GM21360 (cell line): ENCODE results near the gene NRSN1.
"Not testable (repeated sequence)": the region's sequence is repeated elsewhere in the genome, so short reads cannot be mapped to it uniquely, and the experiment has no call there.

Source experiments
- ATAC-seq: cut with Tn5 transposase; IDR thresholded peaks from one replicate; pipeline ENCODE4 v1.9.1; 2021; ENCODE audit warnings: mild to moderate bottlenecking, moderate library complexity; ENCODE audit not compliant: unreplicated experiment

The NRSN1 gene

DNA sequence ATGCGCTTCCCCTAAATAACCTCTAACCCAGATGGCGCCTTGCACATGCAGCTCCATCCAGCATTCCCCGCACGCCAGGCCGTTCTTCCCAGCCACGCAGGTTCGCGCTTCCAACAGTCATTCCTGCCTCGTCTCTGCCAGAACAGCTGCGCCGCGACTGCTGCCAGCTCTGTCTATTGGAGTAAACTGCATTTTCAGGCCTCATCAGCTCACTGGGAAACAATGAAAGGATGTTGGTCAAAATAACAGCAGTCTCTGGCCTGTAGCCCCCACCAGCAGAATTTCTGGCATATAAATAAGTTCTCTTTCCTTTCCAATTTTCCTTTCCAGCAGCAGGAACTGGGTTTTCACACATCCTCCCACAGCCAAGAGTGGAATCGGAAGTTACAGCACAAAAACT, 14.6 kb downstream of the NRSN1 start:
- no peak for ATAC-seq

GRCh38 chr6:24142733-24143132, 16.7 kb downstream of the NRSN1 start:
- ATAC-seq: not testable (repeated sequence)

GRCh38 chr6:24145690-24146131, 19.7 kb downstream of the NRSN1 start:
- no peak for ATAC-seq

DNA sequence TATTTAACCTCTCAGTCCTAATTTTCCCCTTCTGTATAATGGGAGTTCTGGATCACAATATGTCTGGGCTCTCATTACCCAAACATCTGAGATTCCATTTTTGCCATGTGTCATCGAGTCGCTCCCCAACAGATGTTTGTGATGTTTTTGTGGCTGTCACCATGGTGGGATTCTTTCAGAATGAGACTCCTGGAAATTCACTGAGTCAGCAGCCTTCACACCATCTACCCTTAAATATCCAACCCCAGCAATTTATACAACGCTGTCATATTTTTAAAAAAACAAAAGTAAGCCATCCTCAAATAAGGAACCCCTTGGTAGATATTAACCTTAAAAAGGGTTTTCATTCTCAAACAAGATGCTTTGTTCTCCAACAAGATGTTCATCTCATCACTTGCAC, 20.9 kb downstream of the NRSN1 start:
- ATAC-seq: no peak

DNA sequence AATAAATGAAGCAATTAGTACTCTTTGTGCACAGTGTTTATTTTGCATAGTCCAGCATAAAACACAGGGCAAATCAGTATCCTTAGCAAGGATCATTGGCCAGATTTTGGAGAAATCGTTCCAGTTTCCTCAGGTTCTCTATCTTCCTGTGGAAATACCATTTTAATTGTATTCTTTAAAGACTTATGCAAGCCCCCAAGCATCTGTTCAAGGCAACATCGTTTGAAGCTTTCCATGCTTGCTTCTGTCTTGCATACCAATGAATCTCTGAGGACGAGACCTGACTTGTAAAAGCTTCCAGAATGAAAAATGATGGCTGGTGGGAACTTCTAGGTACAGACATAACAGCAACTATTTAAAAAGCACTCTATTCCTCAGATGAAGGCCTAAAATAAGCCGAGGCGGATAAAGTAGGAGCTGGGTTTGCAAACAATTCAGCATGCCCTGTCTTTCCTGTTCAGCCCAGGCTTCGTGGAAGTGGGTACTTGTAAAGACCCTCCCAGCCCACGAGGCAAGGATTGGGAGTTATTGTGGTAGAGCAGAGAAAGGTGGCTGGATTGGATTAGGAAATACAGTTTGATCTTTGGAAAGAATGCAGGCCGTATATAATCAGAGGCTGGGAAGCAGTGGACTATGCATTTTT, 21.6 kb downstream of the NRSN1 start:
- ATAC-seq: no peak

DNA sequence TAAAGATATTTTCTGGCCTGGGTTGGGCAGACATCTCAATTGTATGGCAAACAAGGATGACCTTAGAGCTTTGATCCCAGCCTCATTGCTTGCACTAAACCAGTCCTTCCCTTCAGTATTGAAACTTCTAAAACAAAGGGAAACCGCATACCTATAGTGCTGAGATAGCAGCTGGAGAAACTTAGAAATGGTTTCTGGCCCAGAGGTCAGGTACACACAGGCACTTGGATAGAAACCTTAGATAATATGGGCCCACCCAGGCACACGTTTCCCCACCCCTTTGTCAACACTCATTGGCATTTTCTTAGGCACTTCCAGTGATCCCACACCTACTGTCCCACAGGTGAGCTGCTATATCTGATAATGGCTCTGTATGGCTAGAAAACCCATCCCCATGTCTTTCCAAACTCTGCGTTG, 22.1 kb downstream of the NRSN1 start:
- no peak for ATAC-seq

GRCh38 chr6:24148684-24149083, 22.7 kb downstream of the NRSN1 start:
- ATAC-seq: no peak

GRCh38 chr6:24149296-24149695, 23.3 kb downstream of the NRSN1 start:
- ATAC-seq: no peak

DNA sequence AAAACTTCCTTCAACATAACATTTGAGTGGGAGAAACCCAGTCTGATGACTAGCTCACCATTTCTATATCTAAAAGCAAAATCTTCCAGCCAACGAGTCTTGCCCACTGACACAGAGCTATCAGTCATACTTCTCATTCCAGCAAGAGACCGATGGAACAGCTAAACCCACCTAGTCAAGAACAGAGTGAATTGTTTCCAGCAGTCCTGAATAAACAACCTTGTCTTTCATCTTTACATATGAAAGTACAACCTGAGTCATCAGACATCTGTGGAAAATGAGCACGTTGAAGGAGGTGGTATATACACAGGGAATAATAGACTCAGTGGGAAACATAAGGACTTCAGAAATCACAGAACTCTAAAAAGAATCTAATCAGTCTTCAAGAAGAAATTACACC, 23.8 kb downstream of the NRSN1 start:
- no peak for ATAC-seq

DNA sequence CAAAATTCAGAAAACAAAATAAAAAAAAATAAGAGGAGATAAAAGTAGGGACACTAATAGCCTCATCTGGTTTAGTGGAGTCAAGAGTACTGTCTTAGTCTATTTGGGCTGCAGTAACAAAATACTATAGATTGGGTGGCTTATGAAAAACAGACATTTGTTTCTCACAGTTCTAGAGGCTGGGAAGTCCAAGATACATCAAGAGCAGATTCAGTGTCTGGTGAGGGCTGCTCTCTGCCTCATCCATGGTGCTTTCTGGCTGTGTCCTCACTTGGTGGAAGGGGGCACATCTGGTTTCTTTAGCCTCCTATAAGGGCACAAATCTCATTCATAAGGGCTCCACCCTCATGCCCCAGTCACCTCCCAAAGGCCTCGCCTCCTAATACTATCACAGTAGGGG, 26.0 kb downstream of the NRSN1 start:
- ATAC-seq: no peak

DNA sequence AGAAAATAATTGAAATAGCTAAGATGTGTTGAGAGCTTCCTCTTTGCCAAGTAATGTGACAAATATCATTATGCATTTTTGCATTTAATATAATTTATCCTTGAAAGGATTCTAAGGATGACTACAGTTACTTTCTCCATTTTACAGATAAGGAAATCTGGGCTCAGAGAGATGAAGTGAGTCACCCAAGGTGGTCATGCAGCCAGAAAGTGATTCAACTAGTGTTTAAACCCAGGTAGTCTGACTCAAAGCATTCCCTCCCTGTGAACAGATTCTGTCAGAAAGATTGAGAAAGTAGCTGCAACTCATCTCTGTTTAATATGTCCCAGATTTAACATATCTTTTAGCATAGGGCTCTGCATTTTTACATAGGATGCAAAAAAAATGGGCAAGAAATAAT, 28.1 kb downstream of the NRSN1 start:
- no peak for ATAC-seq

GRCh38 chr6:24157886-24158285, 31.9 kb downstream of the NRSN1 start:
- no peak for ATAC-seq

GRCh38 chr6:24183584-24183983, 57.6 kb downstream of the NRSN1 start:
- no peak for ATAC-seq

DNA sequence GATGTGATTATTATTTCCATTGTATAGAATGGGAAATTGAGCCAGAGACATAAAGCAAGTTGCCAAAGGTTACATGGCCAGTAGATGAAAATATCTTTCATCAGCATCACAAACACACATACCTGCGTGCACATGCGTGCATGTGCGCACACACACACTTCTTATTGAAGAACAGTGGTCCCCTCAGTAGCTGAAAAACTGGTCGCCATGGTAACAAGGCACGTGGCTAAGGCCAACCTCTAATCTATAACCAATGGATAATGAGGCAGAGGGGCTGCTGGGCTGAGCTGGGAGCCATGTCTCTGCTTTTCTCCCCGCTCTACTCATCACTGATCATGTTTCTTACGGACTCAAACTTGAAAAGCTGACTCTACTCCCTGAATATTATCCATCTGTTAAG, 60.3 kb downstream of the NRSN1 start:
- no peak for ATAC-seq

- ATAC-seq: no peak
Observed at GRCh38 chr6:24187965-24188577, 62.1 kb downstream of the NRSN1 start.

GRCh38 chr6:24188578-24189080, 62.6 kb downstream of the NRSN1 start:
- no peak for ATAC-seq

DNA sequence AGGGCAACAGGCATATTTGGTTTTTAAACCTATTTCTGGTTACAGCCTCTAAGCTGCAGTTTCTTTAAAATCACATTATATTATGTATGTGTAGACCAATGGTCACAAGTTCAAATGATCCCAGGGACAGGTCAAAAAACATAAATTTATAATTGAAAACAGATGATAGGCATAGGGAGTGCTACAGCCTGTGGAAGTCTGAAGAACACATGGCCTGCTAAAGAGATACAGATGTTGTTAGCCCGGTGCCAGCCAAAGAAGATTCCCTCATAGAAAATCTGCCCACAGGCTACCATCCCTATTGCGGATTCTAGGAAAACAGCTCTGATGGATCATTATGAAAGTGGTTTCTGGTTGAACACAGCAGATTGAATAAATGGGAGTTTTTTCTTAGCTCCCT, 65.3 kb downstream of the NRSN1 start:
- ATAC-seq: no peak

DNA sequence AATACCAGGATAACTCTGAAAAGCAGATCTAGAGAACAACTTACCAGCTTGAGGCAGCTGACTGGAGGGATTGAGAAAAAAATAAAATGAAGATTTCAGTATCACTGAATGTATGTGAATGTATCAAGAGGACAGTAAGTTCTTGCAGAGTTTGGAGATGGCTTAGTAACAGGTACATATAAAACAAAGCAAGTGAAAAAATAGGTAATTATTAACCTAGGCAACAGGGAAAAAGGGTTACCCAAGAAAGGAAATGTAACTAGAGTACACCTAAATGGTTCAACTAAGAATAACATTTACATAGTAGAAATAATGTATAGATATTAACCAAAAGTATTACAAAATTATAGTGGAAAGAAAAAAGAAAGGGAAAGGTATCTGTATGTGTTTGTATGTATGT, 67.3 kb downstream of the NRSN1 start:
- no peak for ATAC-seq

DNA sequence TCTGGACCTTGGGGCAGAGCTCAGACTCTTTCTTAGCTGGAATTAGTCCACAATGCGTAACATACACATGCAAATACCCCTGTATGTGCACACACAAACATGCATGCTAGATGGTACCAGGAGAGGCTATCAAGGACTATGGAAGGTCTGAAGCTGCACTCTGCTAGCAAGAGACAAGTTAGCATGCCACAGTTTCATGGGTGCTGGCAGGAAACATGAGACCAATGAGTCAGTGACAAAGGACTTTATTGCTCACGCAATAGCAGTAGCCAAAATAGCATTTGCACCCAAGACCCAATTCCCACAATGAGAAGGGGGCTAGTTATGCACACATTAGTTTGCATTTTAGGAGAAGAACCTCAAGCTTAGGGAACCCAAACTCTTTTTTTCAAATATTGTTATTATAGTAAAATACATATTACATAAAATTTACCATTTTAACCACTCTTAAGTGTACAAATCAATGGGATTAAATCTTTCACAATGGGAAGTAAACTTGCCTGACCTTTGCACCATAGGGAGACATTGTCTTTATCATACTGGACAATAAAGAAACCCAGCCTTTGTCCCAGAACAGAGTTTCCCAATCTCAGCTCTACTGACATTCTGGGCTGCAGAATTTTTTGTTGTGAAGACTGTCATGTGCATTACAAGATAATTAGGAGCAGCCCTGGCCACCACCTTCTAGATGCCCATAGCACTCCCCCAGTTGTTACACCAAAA, 69.1 kb downstream of the NRSN1 start:
- no peak for ATAC-seq

DNA sequence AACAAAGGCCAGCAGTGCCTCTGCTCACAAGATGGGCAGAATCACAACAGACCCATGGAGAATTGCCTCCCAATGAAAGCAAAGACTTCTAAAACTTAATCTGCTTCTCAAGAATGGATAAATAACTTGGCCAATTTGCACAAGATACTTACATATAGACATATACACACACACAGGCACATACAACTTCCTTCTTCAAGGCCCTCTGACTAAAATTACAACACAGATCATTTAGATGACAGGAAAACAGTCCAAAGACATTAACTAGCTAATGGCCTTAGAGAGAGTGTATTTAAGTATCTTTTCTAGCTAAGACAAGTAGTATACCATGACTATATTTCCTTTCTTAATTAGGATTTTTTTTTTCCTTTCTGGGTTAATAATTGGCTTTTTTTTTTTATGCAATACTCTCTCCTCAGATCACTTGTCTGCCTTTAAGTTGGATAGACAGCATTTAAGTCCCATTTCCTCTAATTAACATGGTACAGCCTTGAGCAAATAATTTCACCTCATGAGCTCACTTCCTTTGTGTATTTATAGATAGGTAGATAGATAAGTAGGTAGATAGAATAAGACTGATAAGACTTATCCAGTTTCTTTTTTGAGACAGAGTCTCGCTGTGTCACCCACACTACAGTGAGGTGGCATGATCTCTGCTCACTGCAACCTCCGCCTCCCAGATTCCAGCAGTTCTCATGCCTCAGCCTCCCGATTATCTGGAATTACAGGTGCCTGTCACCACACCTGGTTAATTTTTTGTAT, 70.0 kb downstream of the NRSN1 start:
- no peak for ATAC-seq
